HG02610 (cell line): Measurements from ENCODE around the gene GPR162.

Experiments used
- ATAC-seq: cut with Tn5 transposase; IDR thresholded peaks from one replicate; pipeline ENCODE4 v1.9.1; 2021; ENCODE audit warnings: mild to moderate bottlenecking, moderate library complexity; ENCODE audit not compliant: unreplicated experiment

The GPR162 gene

GRCh38 chr12:6822426-6823135 is 960 bp downstream of the GPR162 start:
- ATAC-seq, result no peak

GRCh38 chr12:6823182-6824084 is 1.8 kb downstream of the GPR162 start:
- no peak for ATAC-seq

GRCh38 chr12:6824085-6824775 is 2.6 kb downstream of the GPR162 start:
- no peak for ATAC-seq

- ATAC-seq, result no peak
These were observed 3.3 kb downstream of the GPR162 start for GRCh38 chr12:6824901-6825381.

GRCh38 chr12:6825398-6826124 is 3.9 kb downstream of the GPR162 start:
- no peak for ATAC-seq

- no peak for ATAC-seq
These were observed 4.6 kb downstream of the GPR162 start for GRCh38 chr12:6826125-6826733.

GRCh38 chr12:6826734-6827436 is 5.3 kb downstream of the GPR162 start:
- no peak for ATAC-seq

GRCh38 chr12:6827437-6827911 is 5.9 kb downstream of the GPR162 start:
- no peak for ATAC-seq

- no peak for ATAC-seq
These were observed 6.6 kb downstream of the GPR162 start, which contains the start of gene P3H3 for GRCh38 chr12:6827982-6828780. TSS of gene P3H3 (plus strand) at chr12:6828407. CDS start at chr12:6828441, 34 bp downstream.

GRCh38 chr12:6828781-6829535 is 7.3 kb downstream of the GPR162 start:
- no peak for ATAC-seq

GRCh38 chr12:6829536-6830220 is 8.1 kb downstream of the GPR162 start:
- no peak for ATAC-seq

- ATAC-seq, result no peak
These were observed 8.8 kb downstream of the GPR162 start for GRCh38 chr12:6830286-6830890.

GRCh38 chr12:6830999-6831398 is 9.4 kb downstream of the GPR162 start:
- no peak for ATAC-seq

GRCh38 chr12:6831450-6831995 is 9.9 kb downstream of the GPR162 start:
- no peak for ATAC-seq

- ATAC-seq, result no peak
These were observed 10.5 kb downstream of the GPR162 start for GRCh38 chr12:6832125-6832524.

- ATAC-seq, result no peak
These were observed 11.7 kb downstream of the GPR162 start for GRCh38 chr12:6833189-6833890.
